ENCODE data around the gene HBQ1.
"Not testable (repeated sequence)": the region's sequence is repeated elsewhere in the genome, so short reads cannot be mapped to it uniquely, and the experiment has no call there.

DNA sequence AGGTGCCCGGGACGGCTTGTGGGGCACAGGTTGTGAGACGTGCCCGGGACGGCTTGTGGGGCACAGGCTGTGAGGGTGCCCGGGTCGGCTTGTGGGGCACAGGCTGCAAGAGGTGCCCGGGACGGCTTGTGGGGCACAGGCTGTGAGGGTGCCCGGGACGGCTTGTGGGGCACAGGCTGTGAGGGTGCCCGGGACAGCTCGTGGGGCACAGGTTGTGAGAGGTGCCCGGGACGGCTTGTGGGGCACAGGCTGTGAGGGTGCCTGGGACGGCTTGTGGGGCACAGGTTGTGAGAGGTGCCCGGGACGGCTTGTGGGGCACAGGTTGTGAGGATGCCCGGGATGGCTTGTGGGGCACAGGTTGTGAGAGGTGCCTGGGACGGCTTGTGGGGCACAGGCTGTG lies 20.0 kb upstream of the HBQ1 start:
- TF ChIP-seq, protein P1, sequence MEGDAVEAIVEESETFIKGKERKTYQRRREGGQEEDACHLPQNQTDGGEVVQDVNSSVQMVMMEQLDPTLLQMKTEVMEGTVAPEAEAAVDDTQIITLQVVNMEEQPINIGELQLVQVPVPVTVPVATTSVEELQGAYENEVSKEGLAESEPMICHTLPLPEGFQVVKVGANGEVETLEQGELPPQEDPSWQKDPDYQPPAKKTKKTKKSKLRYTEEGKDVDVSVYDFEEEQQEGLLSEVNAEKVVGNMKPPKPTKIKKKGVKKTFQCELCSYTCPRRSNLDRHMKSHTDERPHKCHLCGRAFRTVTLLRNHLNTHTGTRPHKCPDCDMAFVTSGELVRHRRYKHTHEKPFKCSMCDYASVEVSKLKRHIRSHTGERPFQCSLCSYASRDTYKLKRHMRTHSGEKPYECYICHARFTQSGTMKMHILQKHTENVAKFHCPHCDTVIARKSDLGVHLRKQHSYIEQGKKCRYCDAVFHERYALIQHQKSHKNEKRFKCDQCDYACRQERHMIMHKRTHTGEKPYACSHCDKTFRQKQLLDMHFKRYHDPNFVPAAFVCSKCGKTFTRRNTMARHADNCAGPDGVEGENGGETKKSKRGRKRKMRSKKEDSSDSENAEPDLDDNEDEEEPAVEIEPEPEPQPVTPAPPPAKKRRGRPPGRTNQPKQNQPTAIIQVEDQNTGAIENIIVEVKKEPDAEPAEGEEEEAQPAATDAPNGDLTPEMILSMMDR (IDR thresholded peaks at IDR 0.05 in 2 of 3, conservative IDR thresholded peaks at IDR 0.05 in 1 of 3; ENCODE audit: borderline replicate concordance in 1 of 3, insufficient read depth in 1 of 3, low read depth in 2 of 3, low read length in 2 of 3), result not testable (repeated sequence)
- not testable (repeated sequence) for TF ChIP-seq YY1 (IDR thresholded peaks at IDR 0.05; ENCODE audit: extremely low read depth, insufficient replicate concordance, low read depth, low read length); SP1 (IDR thresholded peaks at IDR 0.05; ENCODE audit: low read depth)

Data from HCT116 (cell line).